ENCODE data around the gene POGZ. TPM values are rescaled to one million over a fixed set of nuclear protein-coding genes. Genes with fewer than 3 reads are reported as not detected.

The POGZ gene
- total RNA-seq, 1 donor from 2014 or later, result 146 TPM

DNA sequence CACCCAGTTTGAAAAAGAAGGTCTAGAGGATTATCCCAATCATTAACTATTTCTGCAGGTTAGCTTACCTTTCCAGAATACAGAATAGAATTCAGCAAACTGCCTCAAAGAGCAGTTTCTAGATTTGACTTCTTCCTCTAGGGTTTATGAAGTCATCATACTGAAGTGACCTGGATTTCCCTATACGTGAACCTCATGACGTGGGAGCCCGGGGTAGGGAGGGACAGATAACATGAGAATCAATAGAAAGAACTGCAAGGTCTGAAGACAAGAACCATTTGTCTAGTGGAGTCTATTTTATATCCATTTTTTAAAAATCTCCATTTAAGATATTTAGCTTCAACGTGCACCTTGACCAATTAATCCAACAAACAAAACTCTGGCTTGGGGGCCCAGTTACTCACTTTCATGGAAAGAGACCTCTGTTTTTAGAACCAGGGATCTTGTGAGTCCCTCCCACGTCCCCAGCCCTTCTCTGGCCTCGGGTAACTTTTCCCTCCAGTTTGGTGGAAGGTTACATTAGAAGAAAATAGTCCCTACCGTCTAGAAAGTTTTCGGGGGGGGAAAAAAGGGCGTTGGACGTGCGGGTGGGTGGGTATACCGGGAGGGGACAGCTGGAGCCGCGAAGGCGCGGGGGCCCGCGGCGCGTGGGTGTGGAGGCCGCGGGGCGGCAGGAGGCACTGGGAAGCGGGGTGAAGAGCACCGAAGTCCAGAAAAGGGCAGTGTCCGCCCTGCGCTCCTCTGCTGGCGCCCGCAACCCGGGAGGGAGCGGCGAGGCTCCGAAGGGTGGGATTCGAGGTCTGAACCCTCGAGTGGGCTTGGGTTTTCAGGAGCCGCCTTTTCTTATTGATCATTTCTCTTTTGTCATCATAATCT is 13.8 kb upstream of the POGZ start:
- Mint-ChIP-seq H3K4me1 (ENCODE audit: low read depth, unreplicated experiment) (no peaks in the 10 kb centered on the region), H3K4me3 (ENCODE audit: unreplicated experiment) (peak overlapping the region; percentile 76), H3K27ac (ENCODE audit: unreplicated experiment) (no peak overlapping the region), H3K27me3 (ENCODE audit: unreplicated experiment) (no peaks in the 10 kb centered on the region), H3K9me3 (ENCODE audit: unreplicated experiment) (no peaks in the 10 kb centered on the region), H3K36me3 (ENCODE audit: unreplicated experiment) (no peaks in the 10 kb centered on the region)
- DNase-seq, result peak; percentile 43
- TF ChIP-seq, protein P1, sequence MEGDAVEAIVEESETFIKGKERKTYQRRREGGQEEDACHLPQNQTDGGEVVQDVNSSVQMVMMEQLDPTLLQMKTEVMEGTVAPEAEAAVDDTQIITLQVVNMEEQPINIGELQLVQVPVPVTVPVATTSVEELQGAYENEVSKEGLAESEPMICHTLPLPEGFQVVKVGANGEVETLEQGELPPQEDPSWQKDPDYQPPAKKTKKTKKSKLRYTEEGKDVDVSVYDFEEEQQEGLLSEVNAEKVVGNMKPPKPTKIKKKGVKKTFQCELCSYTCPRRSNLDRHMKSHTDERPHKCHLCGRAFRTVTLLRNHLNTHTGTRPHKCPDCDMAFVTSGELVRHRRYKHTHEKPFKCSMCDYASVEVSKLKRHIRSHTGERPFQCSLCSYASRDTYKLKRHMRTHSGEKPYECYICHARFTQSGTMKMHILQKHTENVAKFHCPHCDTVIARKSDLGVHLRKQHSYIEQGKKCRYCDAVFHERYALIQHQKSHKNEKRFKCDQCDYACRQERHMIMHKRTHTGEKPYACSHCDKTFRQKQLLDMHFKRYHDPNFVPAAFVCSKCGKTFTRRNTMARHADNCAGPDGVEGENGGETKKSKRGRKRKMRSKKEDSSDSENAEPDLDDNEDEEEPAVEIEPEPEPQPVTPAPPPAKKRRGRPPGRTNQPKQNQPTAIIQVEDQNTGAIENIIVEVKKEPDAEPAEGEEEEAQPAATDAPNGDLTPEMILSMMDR (IDR thresholded peaks at IDR 0.05; ENCODE audit: partially characterized antibody, unreplicated experiment), result no peak

DNA sequence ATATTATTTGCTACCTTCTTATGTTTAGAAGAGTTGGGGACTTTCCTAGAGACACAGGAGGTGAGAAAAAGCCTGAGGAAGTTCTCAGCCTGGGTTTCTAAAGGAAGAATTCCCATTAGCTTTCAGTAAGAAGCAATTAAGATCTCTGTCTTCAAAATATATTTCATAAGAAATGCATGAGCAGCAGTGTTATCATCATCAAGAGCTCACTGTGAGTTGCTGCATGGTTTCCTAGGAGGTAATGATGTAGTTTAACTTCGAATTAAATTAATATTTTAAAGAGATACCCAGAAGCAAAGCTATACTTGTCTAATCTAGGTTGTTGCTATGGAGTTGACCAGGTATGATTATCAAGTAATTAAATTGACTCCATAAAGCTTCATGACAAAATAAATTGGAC is 5.7 kb upstream of the POGZ start:
- no peak for DNase-seq
- Mint-ChIP-seq H3K36me3 (ENCODE audit: unreplicated experiment) (no peaks in the 10 kb centered on the region), H3K4me3 (ENCODE audit: unreplicated experiment) (no peak overlapping the region), H3K4me1 (ENCODE audit: low read depth, unreplicated experiment) (no peaks in the 10 kb centered on the region), H3K9me3 (ENCODE audit: unreplicated experiment) (no peaks in the 10 kb centered on the region), H3K27me3 (ENCODE audit: unreplicated experiment) (no peaks in the 10 kb centered on the region), H3K27ac (ENCODE audit: unreplicated experiment) (no peak overlapping the region)
- TF ChIP-seq, protein P1 (IDR thresholded peaks at IDR 0.05; ENCODE audit: partially characterized antibody, unreplicated experiment), result no peak

DNA sequence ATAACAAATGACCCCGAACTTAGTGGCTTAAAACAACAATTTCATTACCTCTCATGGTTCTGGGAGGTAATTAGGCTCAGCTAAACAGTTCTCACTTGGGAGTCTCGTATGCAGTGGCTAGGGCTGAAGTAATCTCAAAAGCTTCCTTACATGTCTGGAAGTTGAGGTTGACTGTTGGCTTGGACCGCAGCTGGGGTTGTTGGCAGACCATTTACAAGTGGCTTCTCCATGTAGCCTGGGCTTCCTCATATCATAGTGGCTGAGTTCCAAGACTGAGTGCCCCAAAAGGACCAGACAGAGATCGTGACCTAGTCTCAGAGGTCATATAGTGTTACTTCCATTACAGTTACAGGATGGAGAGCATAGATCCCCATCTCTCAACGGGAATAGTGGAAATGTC is 2.4 kb upstream of the POGZ start:
- peaks cover 4% of the 10 kb centered on the region for H3K4me1 Mint-ChIP-seq (ENCODE audit: low read depth, unreplicated experiment)
- H3K27me3 Mint-ChIP-seq (ENCODE audit: unreplicated experiment), result peaks cover 9% of the 10 kb centered on the region
- no peak overlapping the region for H3K4me3 Mint-ChIP-seq (ENCODE audit: unreplicated experiment)
- peaks cover 10% of the 10 kb centered on the region for H3K9me3 Mint-ChIP-seq (ENCODE audit: unreplicated experiment)
- DNase-seq, result no peak
- H3K36me3 Mint-ChIP-seq (ENCODE audit: unreplicated experiment), result no peaks in the 10 kb centered on the region
- TF ChIP-seq, protein P1 (IDR thresholded peaks at IDR 0.05; ENCODE audit: partially characterized antibody, unreplicated experiment), result no peak
- no peak overlapping the region for H3K27ac Mint-ChIP-seq (ENCODE audit: unreplicated experiment)

DNA sequence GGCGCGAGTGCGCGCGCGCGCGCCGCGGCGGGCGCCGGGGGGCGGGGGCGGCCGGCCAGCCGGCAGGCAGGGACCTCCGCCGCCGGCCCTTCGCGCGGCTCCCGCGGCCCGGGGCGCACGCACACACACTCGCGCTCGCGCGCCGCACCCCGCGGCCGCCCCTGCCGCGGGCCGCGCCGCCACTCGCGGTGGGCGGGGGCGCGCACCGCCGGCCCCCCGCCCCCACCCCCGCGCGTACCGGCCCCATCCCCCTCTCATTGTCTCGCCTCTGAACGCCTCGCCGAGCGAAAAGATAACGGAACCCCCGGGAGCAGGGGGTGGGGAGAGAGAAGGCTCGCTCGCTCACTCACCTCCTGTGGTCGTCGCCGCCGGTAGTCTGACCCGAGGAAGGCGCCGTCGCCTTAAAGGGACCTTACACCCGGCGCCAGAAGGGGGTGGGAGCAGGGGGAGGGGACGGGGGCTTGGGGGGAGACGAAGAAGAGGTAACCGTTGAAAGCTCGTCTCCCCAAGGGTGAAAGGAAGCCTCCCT is 428 bp downstream of the POGZ start:
- Mint-ChIP-seq H3K4me3 (ENCODE audit: unreplicated experiment) (no peak overlapping the region), H3K27ac (ENCODE audit: unreplicated experiment) (peak overlapping the region; percentile 68), H3K27me3 (ENCODE audit: unreplicated experiment) (peaks cover 9% of the 10 kb centered on the region), H3K9me3 (ENCODE audit: unreplicated experiment) (peaks cover 10% of the 10 kb centered on the region), H3K4me1 (ENCODE audit: low read depth, unreplicated experiment) (peaks cover 4% of the 10 kb centered on the region), H3K36me3 (ENCODE audit: unreplicated experiment) (no peaks in the 10 kb centered on the region)
- TF ChIP-seq, protein P1 (IDR thresholded peaks at IDR 0.05; ENCODE audit: partially characterized antibody, unreplicated experiment), result no peak
- peak; percentile 77 for DNase-seq
